SK-N-SH (cell line): ENCODE measurements around the gene EVPL.
"Not testable (repeated sequence)": the region's sequence is repeated elsewhere in the genome, so short reads cannot be mapped to it uniquely, and the experiment has no call there.

Experiments
- EZH2phosphoT487 ChIP-seq: fragments of 200-600 bp; sonication (generic); IDR thresholded peaks from 2 replicates; pipeline ENCODE4 v1.6.1; 2017; ENCODE audit warnings: low read depth, mixed run types, mild to moderate bottlenecking, antibody characterized with exemption, moderate library complexity, borderline replicate concordance
- FOXJ3 ChIP-seq: sonication (generic); formaldehyde crosslinking; IDR thresholded peaks from 2 replicates; pipeline ENCODE4 v1.5.1; 2020; ENCODE audit warnings: mild to moderate bottlenecking, missing genetic modification reagents
- GATA2 ChIP-seq: sonication (generic); formaldehyde crosslinking; IDR thresholded peaks from 2 replicates; pipeline ENCODE4 v1.5.0; 2020; ENCODE audit warnings: mild to moderate bottlenecking, missing genetic modification reagents
- JUND ChIP-seq: IDR thresholded peaks from 2 replicates; pipeline ENCODE4 v1.4.0; 2012
- POLR2AphosphoS5 ChIP-seq: IDR thresholded peaks from 2 replicates; pipeline ENCODE4 v1.6.1; 2012; ENCODE audit warnings: low read depth, low read length
- RCOR1 ChIP-seq: fragments of 150-350 bp; IDR thresholded peaks from 2 replicates; pipeline ENCODE4 v1.6.1; 2017; ENCODE audit warnings: antibody characterized with exemption, low read length
- RFX5 ChIP-seq: IDR thresholded peaks from 2 replicates; pipeline ENCODE4 v1.6.1; 2012; ENCODE audit warnings: mild to moderate bottlenecking, improper control_type of control experiment, low read length
- RXRA ChIP-seq: IDR thresholded peaks from 2 replicates; pipeline ENCODE4 v1.4.0; 2012; ENCODE audit warnings: low read depth, mild to moderate bottlenecking, borderline replicate concordance
- SIN3A ChIP-seq: IDR thresholded peaks from 2 replicates; pipeline ENCODE4 v1.6.1; 2012; ENCODE audit warnings: low read depth, mild to moderate bottlenecking, low read length, moderate library complexity, borderline replicate concordance
- TEAD4 ChIP-seq: IDR thresholded peaks from 2 replicates; pipeline ENCODE4 v1.4.0; 2012; ENCODE audit warnings: mild to moderate bottlenecking, borderline replicate concordance; ENCODE audit not compliant: insufficient read depth
- YY1 ChIP-seq: IDR thresholded peaks from 2 replicates; pipeline ENCODE4 v1.4.0; 2012; ENCODE audit warnings: low read depth, mild to moderate bottlenecking
- TF ChIP-seq, protein P1 (sequence below): fragments of 200-600 bp; sonication (generic); IDR thresholded peaks from 2 replicates; pipeline ENCODE4 v1.6.1; 2017; ENCODE audit warnings: antibody characterized with exemption, mild to moderate bottlenecking, moderate library complexity
- TF ChIP-seq, protein P2 (sequence below): fragments of 150-350 bp; IDR thresholded peaks from 2 replicates; pipeline ENCODE4 v1.6.1; 2017; ENCODE audit warnings: antibody characterized with exemption, low read length, low read depth, borderline replicate concordance
- TF ChIP-seq, protein P3 (sequence below): IDR thresholded peaks from 2 replicates; pipeline ENCODE4 v1.6.1; 2012; ENCODE audit warnings: mild to moderate bottlenecking, low read depth, low read length, moderate library complexity

DNA sequence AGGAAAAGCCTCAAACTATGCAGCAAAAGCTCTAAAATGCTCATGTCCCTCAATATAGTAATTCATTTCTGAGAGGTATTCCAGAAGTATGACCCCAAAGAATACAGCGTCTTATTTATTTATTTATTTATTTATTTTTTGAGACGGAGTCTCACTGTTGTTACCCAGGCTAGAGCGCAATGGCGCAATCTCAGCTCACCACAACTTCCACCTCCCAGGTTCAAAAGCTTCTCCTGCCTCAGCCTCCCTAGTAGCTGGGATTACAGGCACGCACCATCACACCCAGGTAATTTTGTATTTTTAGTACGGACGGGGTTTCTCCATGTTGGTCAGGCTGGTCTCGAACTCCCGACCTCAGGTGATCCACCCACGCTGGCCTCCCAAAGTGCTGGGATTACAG, 58.1 kb downstream of the EVPL start:
- not testable (repeated sequence) for TF ChIP-seq GATA2 (CRISPR knock-in tag); TEAD4; FOXJ3 (CRISPR knock-in tag); RCOR1; YY1; SIN3A; POLR2AphosphoS5; JUND; RFX5; RXRA; EZH2phosphoT487
- TF ChIP-seq, protein P1, sequence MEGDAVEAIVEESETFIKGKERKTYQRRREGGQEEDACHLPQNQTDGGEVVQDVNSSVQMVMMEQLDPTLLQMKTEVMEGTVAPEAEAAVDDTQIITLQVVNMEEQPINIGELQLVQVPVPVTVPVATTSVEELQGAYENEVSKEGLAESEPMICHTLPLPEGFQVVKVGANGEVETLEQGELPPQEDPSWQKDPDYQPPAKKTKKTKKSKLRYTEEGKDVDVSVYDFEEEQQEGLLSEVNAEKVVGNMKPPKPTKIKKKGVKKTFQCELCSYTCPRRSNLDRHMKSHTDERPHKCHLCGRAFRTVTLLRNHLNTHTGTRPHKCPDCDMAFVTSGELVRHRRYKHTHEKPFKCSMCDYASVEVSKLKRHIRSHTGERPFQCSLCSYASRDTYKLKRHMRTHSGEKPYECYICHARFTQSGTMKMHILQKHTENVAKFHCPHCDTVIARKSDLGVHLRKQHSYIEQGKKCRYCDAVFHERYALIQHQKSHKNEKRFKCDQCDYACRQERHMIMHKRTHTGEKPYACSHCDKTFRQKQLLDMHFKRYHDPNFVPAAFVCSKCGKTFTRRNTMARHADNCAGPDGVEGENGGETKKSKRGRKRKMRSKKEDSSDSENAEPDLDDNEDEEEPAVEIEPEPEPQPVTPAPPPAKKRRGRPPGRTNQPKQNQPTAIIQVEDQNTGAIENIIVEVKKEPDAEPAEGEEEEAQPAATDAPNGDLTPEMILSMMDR = not testable (repeated sequence)
- TF ChIP-seq, protein P2, sequence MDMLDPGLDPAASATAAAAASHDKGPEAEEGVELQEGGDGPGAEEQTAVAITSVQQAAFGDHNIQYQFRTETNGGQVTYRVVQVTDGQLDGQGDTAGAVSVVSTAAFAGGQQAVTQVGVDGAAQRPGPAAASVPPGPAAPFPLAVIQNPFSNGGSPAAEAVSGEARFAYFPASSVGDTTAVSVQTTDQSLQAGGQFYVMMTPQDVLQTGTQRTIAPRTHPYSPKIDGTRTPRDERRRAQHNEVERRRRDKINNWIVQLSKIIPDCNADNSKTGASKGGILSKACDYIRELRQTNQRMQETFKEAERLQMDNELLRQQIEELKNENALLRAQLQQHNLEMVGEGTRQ = not testable (repeated sequence)
- TF ChIP-seq, protein P3, sequence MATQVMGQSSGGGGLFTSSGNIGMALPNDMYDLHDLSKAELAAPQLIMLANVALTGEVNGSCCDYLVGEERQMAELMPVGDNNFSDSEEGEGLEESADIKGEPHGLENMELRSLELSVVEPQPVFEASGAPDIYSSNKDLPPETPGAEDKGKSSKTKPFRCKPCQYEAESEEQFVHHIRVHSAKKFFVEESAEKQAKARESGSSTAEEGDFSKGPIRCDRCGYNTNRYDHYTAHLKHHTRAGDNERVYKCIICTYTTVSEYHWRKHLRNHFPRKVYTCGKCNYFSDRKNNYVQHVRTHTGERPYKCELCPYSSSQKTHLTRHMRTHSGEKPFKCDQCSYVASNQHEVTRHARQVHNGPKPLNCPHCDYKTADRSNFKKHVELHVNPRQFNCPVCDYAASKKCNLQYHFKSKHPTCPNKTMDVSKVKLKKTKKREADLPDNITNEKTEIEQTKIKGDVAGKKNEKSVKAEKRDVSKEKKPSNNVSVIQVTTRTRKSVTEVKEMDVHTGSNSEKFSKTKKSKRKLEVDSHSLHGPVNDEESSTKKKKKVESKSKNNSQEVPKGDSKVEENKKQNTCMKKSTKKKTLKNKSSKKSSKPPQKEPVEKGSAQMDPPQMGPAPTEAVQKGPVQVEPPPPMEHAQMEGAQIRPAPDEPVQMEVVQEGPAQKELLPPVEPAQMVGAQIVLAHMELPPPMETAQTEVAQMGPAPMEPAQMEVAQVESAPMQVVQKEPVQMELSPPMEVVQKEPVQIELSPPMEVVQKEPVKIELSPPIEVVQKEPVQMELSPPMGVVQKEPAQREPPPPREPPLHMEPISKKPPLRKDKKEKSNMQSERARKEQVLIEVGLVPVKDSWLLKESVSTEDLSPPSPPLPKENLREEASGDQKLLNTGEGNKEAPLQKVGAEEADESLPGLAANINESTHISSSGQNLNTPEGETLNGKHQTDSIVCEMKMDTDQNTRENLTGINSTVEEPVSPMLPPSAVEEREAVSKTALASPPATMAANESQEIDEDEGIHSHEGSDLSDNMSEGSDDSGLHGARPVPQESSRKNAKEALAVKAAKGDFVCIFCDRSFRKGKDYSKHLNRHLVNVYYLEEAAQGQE = not testable (repeated sequence)
